ENCODE results near the gene ZNF526. TPM values are rescaled to one million over a fixed set of nuclear protein-coding genes. Genes with fewer than 3 reads are reported as not detected.
"Not testable (repeated sequence)": the region's sequence is repeated elsewhere in the genome, so short reads cannot be mapped to it uniquely, and the experiment has no call there.

ZNF526 gene
- total and polyA plus RNA-seq, 4 donors, result 2.6 to 12.3 (median 5.5) TPM

DNA sequence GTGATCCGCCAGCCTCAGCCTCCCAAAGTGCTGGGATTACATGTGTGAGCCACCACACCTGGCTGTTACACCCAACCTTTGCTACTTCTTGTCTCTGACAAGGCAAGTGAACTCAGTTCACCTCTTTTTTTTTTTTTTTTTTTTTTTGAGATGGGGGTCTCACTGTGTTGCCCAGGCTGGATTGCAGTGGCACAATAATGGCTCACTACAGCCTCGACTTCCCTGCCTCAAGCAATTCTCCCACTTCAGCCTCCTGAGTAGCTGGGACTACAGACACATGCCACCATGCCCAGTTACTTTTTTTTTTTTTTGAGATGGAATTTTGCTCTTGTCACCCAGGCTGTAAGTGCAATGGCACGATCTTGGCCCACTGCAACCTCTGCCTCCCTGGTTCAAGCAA lies 37.7 kb downstream of the ZNF526 start:
- H3K4me3 ChIP-seq (ENCODE audit: low read length in 2 of 2); intact Hi-C loops (cut with DNase I): not testable (repeated sequence)
- WGBS, 2 donors, result 84 to 88% methylated on average over 3 of the region's 3 CpGs

DNA sequence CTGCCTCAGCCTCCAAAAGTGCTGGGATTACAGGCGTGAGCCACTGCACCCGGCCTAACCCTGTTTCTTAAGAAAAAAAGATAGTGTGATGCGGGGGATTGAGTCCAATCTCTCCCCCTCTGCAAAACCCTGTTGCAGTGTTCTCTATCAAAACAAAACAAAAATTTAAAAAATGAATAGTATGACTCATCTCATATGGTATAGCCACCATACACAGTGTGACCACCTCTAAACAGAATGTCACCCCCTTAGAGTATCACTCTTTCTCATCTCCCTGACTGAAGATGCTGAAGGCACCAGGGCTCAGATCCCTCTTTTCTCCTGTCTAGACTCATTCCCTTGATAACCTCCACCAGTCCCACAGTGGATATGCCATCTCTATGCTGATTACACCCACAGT lies 41.7 kb downstream of the ZNF526 start:
- WGBS, 2 donors, result 89 to 91% methylated on average over 3 of the region's 3 CpGs
- Histone ChIP-seq H3K27ac (ENCODE audit: low read depth in 1 of 2, low read length in 2 of 2) (no peak overlapping the region), H3K9me3 (ENCODE audit: control insufficient read depth, low read length) (no peaks in the 10 kb centered on the region), H3K27me3 (ENCODE audit: control insufficient read depth in 1 of 2, insufficient read depth in 2 of 2, low read length in 1 of 2) (no peaks in the 10 kb centered on the region), H3K36me3 (ENCODE audit: control insufficient read depth in 1 of 2, insufficient read depth in 2 of 2, low read length in 1 of 2) (no peaks in the 10 kb centered on the region), H3K4me1 (ENCODE audit: control insufficient read depth in 1 of 2, insufficient read depth in 2 of 2, low read length in 2 of 2) (no peaks in the 10 kb centered on the region), H3K4me3 (ENCODE audit: low read length in 2 of 2) (no peak overlapping the region)
- ATAC-seq (ENCODE audit: low FRiP score), result no peak
- DNase-seq, result no peak
- intact Hi-C loops (cut with DNase I), result no loop called here

More for the DNA sequence above, 37.7 kb downstream of the ZNF526 start:
- not testable (repeated sequence) for H3K27me3 ChIP-seq (ENCODE audit: control insufficient read depth in 1 of 2, insufficient read depth in 2 of 2, low read length in 1 of 2); H3K27ac ChIP-seq (ENCODE audit: low read depth in 1 of 2, low read length in 2 of 2); H3K36me3 ChIP-seq (ENCODE audit: control insufficient read depth in 1 of 2, insufficient read depth in 2 of 2, low read length in 1 of 2); H3K9me3 ChIP-seq (ENCODE audit: control insufficient read depth, low read length); ATAC-seq (ENCODE audit: low FRiP score); DNase-seq; H3K4me1 ChIP-seq (ENCODE audit: control insufficient read depth in 1 of 2, insufficient read depth in 2 of 2, low read length in 2 of 2)

DNA sequence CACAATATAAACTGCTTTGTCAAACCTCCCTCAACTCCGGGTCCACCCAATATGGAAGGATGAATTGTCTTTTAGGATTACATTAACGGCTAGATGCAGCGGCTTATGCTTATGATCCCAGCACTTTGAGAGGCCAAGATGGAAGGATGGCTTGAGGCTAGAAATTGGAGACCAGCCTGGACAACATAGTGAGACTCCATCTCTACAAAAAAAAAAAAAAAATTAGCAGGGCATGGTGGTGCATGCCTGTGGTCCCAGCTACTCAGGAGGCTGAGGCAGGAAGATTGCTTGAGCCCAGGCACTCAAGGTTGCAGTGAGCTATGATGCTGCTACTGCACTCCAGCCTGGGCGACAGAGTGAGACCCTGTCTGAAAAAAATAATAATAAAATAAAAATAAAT lies 46.0 kb downstream of the ZNF526 start:
- H3K4me3 ChIP-seq (ENCODE audit: low read length in 2 of 2), result not testable (repeated sequence)

DNA sequence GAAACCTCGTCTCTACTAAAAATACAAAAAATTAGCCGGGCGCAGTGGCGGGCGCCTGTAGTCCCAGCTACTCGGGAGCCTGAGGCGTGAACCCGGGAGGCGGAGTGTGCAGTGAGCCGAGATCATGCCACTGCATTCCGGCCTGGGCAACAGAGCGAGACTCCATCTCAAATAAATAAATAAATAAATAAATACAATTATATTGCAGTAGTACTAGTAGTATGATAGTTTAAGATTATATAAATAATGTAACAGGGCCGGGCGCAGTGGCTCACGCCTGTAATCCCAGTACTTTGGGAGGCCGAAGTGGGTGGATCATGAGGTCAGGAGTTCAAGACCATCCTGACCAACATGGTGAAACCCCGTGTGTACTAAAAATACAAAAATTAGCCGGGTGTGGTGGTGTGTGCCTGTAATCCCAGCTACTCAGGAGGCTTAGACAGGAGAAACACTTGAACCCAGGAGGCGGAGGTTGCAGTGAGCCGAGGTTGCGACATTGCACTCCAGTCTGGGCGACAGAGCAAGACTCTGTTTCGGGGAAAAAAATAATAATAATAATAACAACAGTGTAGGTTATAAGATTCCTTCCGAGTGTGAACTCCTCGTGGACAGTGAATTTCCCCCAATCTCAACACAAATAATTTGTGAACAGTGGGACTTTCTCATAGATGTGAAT lies 47.0 kb downstream of the ZNF526 start:
- intact Hi-C loops (cut with DNase I); H3K36me3 ChIP-seq (ENCODE audit: control insufficient read depth in 1 of 2, insufficient read depth in 2 of 2, low read length in 1 of 2); H3K27me3 ChIP-seq (ENCODE audit: control insufficient read depth in 1 of 2, insufficient read depth in 2 of 2, low read length in 1 of 2); H3K4me1 ChIP-seq (ENCODE audit: control insufficient read depth in 1 of 2, insufficient read depth in 2 of 2, low read length in 2 of 2); H3K4me3 ChIP-seq (ENCODE audit: low read length in 2 of 2); ATAC-seq (ENCODE audit: low FRiP score); DNase-seq; H3K9me3 ChIP-seq (ENCODE audit: control insufficient read depth, low read length); H3K27ac ChIP-seq (ENCODE audit: low read depth in 1 of 2, low read length in 2 of 2): not testable (repeated sequence)
- 92% methylated on average over 22 to 25 of the region's 25 CpGs for WGBS, 2 donors

More for the DNA sequence above, 46.0 kb downstream of the ZNF526 start:
- H3K9me3 ChIP-seq (ENCODE audit: control insufficient read depth, low read length); H3K27ac ChIP-seq (ENCODE audit: low read depth in 1 of 2, low read length in 2 of 2); H3K27me3 ChIP-seq (ENCODE audit: control insufficient read depth in 1 of 2, insufficient read depth in 2 of 2, low read length in 1 of 2); intact Hi-C loops (cut with DNase I); H3K36me3 ChIP-seq (ENCODE audit: control insufficient read depth in 1 of 2, insufficient read depth in 2 of 2, low read length in 1 of 2); DNase-seq; H3K4me1 ChIP-seq (ENCODE audit: control insufficient read depth in 1 of 2, insufficient read depth in 2 of 2, low read length in 2 of 2); ATAC-seq (ENCODE audit: low FRiP score): not testable (repeated sequence)
- WGBS, 2 donors, result 88 to 94% methylated on average over 4 of the region's 4 CpGs

DNA sequence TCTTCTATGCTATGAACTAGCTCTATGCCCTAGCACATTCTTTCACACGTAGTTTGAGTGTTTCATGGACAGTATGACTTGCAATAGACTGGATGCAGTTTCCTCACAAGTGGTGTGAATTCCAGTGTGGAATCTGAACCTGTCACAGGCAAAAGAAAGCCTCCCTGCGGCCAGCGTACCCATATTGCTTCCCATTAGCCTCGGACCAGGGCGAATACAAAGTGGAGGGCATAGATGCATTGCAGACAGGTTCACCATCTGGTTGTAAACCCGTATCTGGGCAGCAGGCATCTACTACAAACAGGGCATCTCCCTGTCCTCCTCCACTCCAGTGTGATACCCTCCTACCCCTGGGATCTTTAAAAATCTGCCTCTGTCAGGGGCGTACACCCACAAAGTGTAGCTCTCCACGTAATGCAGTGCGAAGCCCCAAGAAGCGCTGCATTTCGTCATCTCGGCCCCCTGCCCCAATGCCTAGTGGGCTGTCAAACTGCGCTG lies 47.6 kb downstream of the ZNF526 start:
- WGBS, 2 donors, result 3 to 6% methylated on average over 13 of the region's 13 CpGs
- no peak for DNase-seq
- H3K27me3 ChIP-seq (ENCODE audit: control insufficient read depth in 1 of 2, insufficient read depth in 2 of 2, low read length in 1 of 2), result no peaks in the 10 kb centered on the region
- intact Hi-C loops (cut with DNase I), result loop anchor here in 1 of 2 donors (1.0 to 2.0 kb wide), 2 partner anchors 13 to 24 kb away; partner anchors contain the start of gene ERF
- no peak overlapping the region for H3K4me3 ChIP-seq (ENCODE audit: low read length in 2 of 2)
- peaks cover 0 to 1% of the 10 kb centered on the region in 2 donors for H3K4me1 ChIP-seq (ENCODE audit: control insufficient read depth in 1 of 2, insufficient read depth in 2 of 2, low read length in 2 of 2)
- peak overlapping the region in 1 of 2 donors; percentile 80 for H3K27ac ChIP-seq (ENCODE audit: low read depth in 1 of 2, low read length in 2 of 2)
- no peak for ATAC-seq (ENCODE audit: low FRiP score)
- H3K9me3 ChIP-seq (ENCODE audit: control insufficient read depth, low read length), result no peaks in the 10 kb centered on the region
- H3K36me3 ChIP-seq (ENCODE audit: control insufficient read depth in 1 of 2, insufficient read depth in 2 of 2, low read length in 1 of 2), result peaks cover 0 to 2% of the 10 kb centered on the region in 2 donors

DNA sequence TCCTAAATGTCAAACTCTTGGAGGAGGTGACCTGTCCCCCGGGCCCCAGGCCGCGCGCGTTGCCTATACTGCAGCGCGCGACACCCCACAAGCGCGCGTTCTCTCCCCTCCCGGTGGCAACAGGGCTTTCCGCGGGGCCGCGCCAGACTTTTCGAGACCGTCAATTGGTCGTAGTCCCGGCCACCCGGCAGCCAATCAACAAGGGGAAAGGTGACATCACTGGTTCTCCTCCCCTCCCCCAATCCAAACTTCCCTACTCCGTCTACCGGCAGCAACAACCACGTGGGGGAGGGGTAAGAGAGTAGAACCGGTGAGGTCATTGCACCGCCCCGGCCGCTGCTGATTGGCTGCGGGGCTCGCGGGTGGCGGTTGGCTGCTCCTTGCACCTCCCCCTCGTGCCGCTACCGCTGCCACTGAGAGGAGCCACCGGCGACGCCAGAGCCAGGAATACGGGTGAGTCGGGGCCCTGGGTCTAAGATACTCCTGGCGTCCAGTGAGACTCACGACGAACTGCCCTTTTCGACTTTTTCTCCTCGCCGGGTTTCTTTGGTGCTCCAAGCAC lies 48.1 kb downstream of the ZNF526 start:
- Histone ChIP-seq H3K27me3 (ENCODE audit: control insufficient read depth in 1 of 2, insufficient read depth in 2 of 2, low read length in 1 of 2) (no peaks in the 10 kb centered on the region), H3K36me3 (ENCODE audit: control insufficient read depth in 1 of 2, insufficient read depth in 2 of 2, low read length in 1 of 2) (peaks cover 0 to 2% of the 10 kb centered on the region in 2 donors), H3K9me3 (ENCODE audit: control insufficient read depth, low read length) (no peaks in the 10 kb centered on the region), H3K4me1 (ENCODE audit: control insufficient read depth in 1 of 2, insufficient read depth in 2 of 2, low read length in 2 of 2) (peaks cover 0 to 1% of the 10 kb centered on the region in 2 donors), H3K27ac (ENCODE audit: low read depth in 1 of 2, low read length in 2 of 2) (peak overlapping the region; percentile 58 to 97), H3K4me3 (ENCODE audit: low read length in 2 of 2) (peak overlapping the region in 1 of 2 donors; percentile 69)
- WGBS, 2 donors, result 0% methylated on average over 43 to 46 of the region's 46 CpGs
- ATAC-seq (ENCODE audit: low FRiP score), result peak; percentile 94
- intact Hi-C loops (cut with DNase I), result loop anchor here in 1 of 2 donors (1.0 to 2.0 kb wide), 2 partner anchors 13 to 25 kb away; partner anchors contain the start of gene ERF
- peak; percentile 98 to 99 for DNase-seq

DNA sequence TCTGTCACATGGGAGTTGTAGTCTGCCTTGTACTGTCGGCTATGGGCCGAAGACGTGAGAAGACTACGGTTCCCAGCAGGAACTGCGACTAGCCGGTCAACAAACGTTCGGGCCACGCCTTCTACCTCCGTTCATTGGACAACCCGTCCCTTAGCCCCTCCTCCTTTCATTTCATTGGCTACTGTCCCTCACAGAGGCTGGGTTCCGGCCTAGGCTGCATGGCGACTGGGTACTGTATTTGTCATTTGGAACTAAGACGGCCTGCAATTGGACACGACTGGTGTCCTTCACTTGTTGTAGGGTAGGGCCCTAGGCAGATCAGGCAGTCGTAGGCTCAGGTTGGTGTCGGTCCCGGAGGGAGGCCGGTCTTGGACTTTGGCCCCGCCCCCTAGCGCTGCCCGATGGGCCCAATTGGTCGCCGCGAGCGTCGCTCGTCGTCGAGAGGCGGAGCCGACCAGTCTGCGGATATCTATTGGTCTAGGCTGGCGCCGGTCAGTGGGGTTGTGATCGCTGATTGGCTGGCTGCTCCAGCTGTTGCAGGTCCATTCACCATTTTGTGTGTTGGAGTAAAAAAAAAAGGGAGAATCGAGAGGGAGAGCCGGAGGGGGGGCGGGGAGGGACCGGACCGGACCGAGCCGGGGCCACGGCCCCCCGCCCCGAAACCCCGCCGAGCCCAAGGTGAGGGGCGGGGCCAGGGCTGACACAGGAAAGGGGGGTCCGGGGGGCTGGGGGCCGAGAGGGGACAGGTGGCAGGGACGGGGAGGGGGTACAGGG lies 48.8 kb downstream of the ZNF526 start, which contains the start of gene CIC:
Gene CIC, plus strand, starts transcription at position 549 of the 774 bp plus-strand sequence. CDS start 2,532 bp downstream, outside the sequence.
- DNase-seq (peak; percentile 99 to 100), ATAC-seq (ENCODE audit: low FRiP score) (peak; percentile 95)
- peak within 1 kb of the TSS; percentile 50 to 76 for H3K4me3 ChIP-seq (ENCODE audit: low read length in 2 of 2)
- peaks cover 0 to 1% of the 10 kb centered on the region in 2 donors for H3K4me1 ChIP-seq (ENCODE audit: control insufficient read depth in 1 of 2, insufficient read depth in 2 of 2, low read length in 2 of 2)
- H3K9me3 ChIP-seq (ENCODE audit: control insufficient read depth, low read length), result no peaks in the 10 kb centered on the region
- no peaks in the 10 kb centered on the region for H3K27me3 ChIP-seq (ENCODE audit: control insufficient read depth in 1 of 2, insufficient read depth in 2 of 2, low read length in 1 of 2)
- 1 to 2% methylated on average over 52 of the region's 52 CpGs for WGBS, 2 donors
- peak within 1 kb of the TSS; percentile 73 to 97 for H3K27ac ChIP-seq (ENCODE audit: low read depth in 1 of 2, low read length in 2 of 2)
- peaks cover 0 to 4% of the 10 kb centered on the region in 2 donors for H3K36me3 ChIP-seq (ENCODE audit: control insufficient read depth in 1 of 2, insufficient read depth in 2 of 2, low read length in 1 of 2)
- intact Hi-C loops (cut with DNase I), result loop anchor here in 1 of 2 donors (1.0 to 2.0 kb wide), 2 partner anchors 14 to 26 kb away; partner anchors contain the start of gene ERF

All from aorta (tissue), 5 donors.